ENCODE measurements around the gene IL2RA. TPM values are rescaled to one million over a fixed set of nuclear protein-coding genes. Genes with fewer than 3 reads are reported as not detected.

IL2RA gene
- total and polyA plus RNA-seq, 10 donors, result 3.5 to 78.7 (median 15.4) TPM

DNA sequence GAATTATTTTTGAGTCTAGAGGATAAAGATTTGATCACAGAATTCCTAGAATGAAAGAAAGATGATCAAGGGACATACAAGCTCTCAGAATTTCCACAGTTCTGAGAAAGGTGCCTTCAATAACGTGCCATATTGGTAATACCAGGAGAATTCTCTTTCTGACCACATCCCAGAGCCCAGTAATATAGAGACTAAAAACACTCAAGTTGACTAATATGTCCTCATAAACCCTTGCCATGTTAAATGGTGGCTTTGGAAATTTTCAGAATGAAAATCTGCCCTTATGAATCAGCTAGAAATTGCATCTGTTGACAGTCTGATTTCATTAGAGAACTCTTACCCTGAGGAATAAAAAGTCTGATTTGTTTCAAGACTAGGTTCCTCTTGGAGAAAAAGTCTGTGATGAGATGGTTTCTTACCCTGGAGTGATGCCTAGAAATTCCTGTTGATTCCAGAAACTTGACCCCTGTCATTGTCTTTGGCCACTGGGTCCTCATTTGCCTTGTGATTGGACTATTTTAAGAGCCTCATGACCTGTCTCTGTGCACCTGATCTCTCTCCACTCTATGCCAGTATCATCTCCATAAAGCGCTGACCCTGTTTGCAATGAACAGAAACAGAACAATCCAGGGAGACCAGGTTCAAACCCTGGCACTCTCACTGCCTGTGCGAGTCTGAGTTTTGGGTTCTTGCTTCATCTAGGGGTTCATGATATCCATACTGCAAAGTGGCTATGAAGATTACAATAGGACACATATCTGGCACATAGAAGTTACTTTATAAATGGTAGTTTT, 3.3 kb downstream of the IL2RA start:
- H3K9me3 ChIP-seq, result no peaks in the 10 kb centered on the region
- H3K4me1 ChIP-seq, result peaks cover 32 to 92% (median 72%) of the 10 kb centered on the region in 6 donors
- no peaks in the 10 kb centered on the region for H3K27me3 ChIP-seq (replicated peaks in 1 of 7)
- 79 to 86% (median 82%) methylated on average over 3 of the region's 3 CpGs for WGBS, 5 donors
- intact Hi-C loops (cut with DNase I; ENCODE audit: low total_unique reads), result no loop called here
- H3K4me3 ChIP-seq, result peak overlapping the region in 2 of 8 donors; percentile 40 to 70
- TF ChIP-seq CTCF (IDR thresholded peaks at IDR 0.05 in 8 of 11, conservative IDR thresholded peaks at IDR 0.05 in 3 of 11), result no peak
- TF ChIP-seq POLR2AphosphoS5 (IDR thresholded peaks at IDR 0.05), result no peak
- TF ChIP-seq POLR2A (IDR thresholded peaks at IDR 0.05), result no peak
- no peak for DNase-seq
- H3K27ac ChIP-seq, result peak overlapping the region in 3 of 8 donors; percentile 38 to 79 (median 73)
- H3K36me3 ChIP-seq, result no peaks in the 10 kb centered on the region

DNA sequence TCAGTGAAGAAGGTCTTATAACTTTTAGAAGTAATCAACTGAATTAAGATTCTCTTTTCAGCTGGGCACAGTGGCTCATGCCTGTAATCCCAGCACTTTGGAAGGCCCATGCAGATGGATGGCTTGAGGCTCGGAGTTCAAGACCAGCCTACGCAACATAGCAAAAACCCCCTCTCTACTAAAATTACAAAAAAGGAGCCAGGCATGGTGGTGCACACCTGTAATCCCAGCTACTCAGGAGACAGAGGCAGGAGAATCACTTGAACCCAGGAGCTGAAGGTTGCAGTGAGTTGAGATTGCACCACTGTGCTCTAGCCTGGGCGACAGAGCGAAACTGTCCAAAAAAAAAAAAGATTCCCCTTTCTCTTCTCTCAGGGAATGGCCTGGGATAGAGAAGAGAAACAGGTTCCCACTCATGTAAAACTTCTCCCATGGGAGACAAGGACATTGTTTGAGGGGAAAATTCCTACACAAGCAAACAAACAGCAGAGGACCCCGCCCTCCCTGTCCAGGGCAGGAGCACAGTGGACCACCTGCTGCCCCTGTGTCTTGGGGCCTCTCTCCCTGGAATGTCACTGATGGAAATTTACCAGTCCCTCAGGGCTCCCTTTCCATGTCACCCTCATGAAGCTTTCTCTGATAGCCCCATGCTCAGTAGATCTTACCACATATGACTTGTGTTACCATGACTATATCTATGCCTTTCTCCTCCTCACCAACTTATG, 5.6 kb downstream of the IL2RA start:
- H3K27me3 ChIP-seq (replicated peaks in 1 of 7), result no peaks in the 10 kb centered on the region
- H3K4me3 ChIP-seq, result no peak overlapping the region
- H3K9me3 ChIP-seq, result no peaks in the 10 kb centered on the region
- peaks cover 51 to 95% (median 82%) of the 10 kb centered on the region in 6 donors for H3K4me1 ChIP-seq
- 88 to 96% (median 94%) methylated on average over 5 of the region's 5 CpGs for WGBS, 5 donors
- intact Hi-C loops (cut with DNase I; ENCODE audit: low total_unique reads), result no loop called here
- H3K36me3 ChIP-seq, result no peaks in the 10 kb centered on the region
- H3K27ac ChIP-seq, result peak overlapping the region in 7 of 8 donors; percentile 46 to 79 (median 67)
- TF ChIP-seq POLR2A (IDR thresholded peaks at IDR 0.05) (no peak), CTCF (IDR thresholded peaks at IDR 0.05 in 8 of 11, conservative IDR thresholded peaks at IDR 0.05 in 3 of 11) (no peak), POLR2AphosphoS5 (IDR thresholded peaks at IDR 0.05) (no peak)
- no peak for DNase-seq

DNA sequence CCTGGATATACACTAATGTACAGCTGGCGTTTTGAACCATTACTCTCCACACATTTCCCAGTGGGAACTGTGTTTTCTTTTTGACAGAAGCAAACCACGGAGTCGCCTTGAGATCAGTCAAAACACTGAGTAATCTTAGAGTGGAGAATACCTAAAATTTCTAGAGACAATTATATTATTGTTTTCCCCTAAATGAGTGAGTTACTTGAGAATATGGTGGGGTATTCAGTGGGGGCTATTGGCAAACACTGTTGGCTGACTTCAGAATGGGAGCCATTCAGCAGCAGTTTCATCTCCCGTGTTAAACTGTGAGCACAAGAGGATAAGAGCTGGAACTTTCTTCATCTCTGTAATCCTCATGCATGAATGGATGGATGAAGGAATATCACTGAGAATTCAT, 6.2 kb downstream of the IL2RA start:
- Histone ChIP-seq H3K4me3 (no peak overlapping the region), H3K27ac (peak overlapping the region in 4 of 8 donors; percentile 3 to 79 (median 72)), H3K27me3 (replicated peaks in 1 of 7) (no peaks in the 10 kb centered on the region), H3K9me3 (no peaks in the 10 kb centered on the region), H3K36me3 (no peaks in the 10 kb centered on the region), H3K4me1 (peaks cover 55 to 95% (median 83%) of the 10 kb centered on the region in 6 donors)
- 81 to 91% (median 89%) methylated on average over 4 of the region's 4 CpGs for WGBS, 5 donors
- intact Hi-C loops (cut with DNase I; ENCODE audit: low total_unique reads), result no loop called here
- TF ChIP-seq POLR2A (IDR thresholded peaks at IDR 0.05) (no peak), POLR2AphosphoS5 (IDR thresholded peaks at IDR 0.05) (no peak), CTCF (IDR thresholded peaks at IDR 0.05 in 8 of 11, conservative IDR thresholded peaks at IDR 0.05 in 3 of 11) (no peak)
- DNase-seq, result no peak

- H3K27me3 ChIP-seq (replicated peaks in 1 of 7), result no peaks in the 10 kb centered on the region
- no peak for DNase-seq
- no peak for TF ChIP-seq CTCF (IDR thresholded peaks at IDR 0.05 in 8 of 11, conservative IDR thresholded peaks at IDR 0.05 in 3 of 11)
- no peak for TF ChIP-seq POLR2AphosphoS5 (IDR thresholded peaks at IDR 0.05)
- peaks cover 62 to 95% (median 86%) of the 10 kb centered on the region in 6 donors for H3K4me1 ChIP-seq
- H3K4me3 ChIP-seq, result no peak overlapping the region
- intact Hi-C loops (cut with DNase I; ENCODE audit: low total_unique reads), result no loop called here
- H3K27ac ChIP-seq, result peak overlapping the region in 6 of 8 donors; percentile 54 to 94 (median 86)
- no peaks in the 10 kb centered on the region for H3K9me3 ChIP-seq
- 94 to 99% (median 95%) methylated on average over 5 of the region's 5 CpGs for WGBS, 5 donors
- no peaks in the 10 kb centered on the region for H3K36me3 ChIP-seq
Observed at GRCh38 chr10:6054884-6055283, 7.3 kb downstream of the IL2RA start.

Data from spleen (tissue), 11 donors.